ENCODE data around the gene REEP3. TPM values are rescaled to one million over a fixed set of nuclear protein-coding genes. Genes with fewer than 3 reads are reported as not detected.
A peak's percentile ranks its signal among the peaks of the same experiment; 100 is the strongest.

REEP3 gene
- total and polyA plus RNA-seq, 2 donors (not counting 1 experiment from before 2014, with no cell fraction given), result 67.5 to 86.6 TPM

GRCh38 chr10:63583397-63583796, 62.2 kb downstream of the REEP3 start:
- no peak for TF ChIP-seq CTCF (conservative IDR thresholded peaks at IDR 0.05 in 1 of 2, IDR thresholded peaks at IDR 0.05 in 1 of 2; ENCODE audit: low read depth in 1 of 2, low read length in 2 of 2)
- TF ChIP-seq EZH2 (IDR thresholded peaks at IDR 0.05; ENCODE audit: low read length, missing control alignments), result no peak
- no peaks in the 10 kb centered on the region for H3K36me3 ChIP-seq (ENCODE audit: control insufficient read depth, insufficient read depth, low read length)
- no peaks in the 10 kb centered on the region for H3K4me1 ChIP-seq (ENCODE audit: control insufficient read depth, extremely low read depth, insufficient read depth, low read length)
- H3K4me2 ChIP-seq (ENCODE audit: extremely low read depth, insufficient read depth, low read length), result no peak overlapping the region
- no peaks in the 10 kb centered on the region for H3K9me3 ChIP-seq (ENCODE audit: control insufficient read depth, insufficient read depth, low read depth, low read length)
- H3K9ac ChIP-seq (ENCODE audit: insufficient read depth, low read length), result no peak overlapping the region
- no peak for DNase-seq (ENCODE audit: low read depth in 2 of 2)
- H4K20me1 ChIP-seq (ENCODE audit: control insufficient read depth, extremely low read depth, insufficient read depth, low read length), result no peaks in the 10 kb centered on the region
- no peaks in the 10 kb centered on the region for H3K27me3 ChIP-seq (ENCODE audit: control insufficient read depth, insufficient read depth, low read length)
- no peaks in the 10 kb centered on the region for H3K79me2 ChIP-seq (ENCODE audit: control insufficient read depth, insufficient read depth, low read length)
- no peak overlapping the region for H3K27ac ChIP-seq (ENCODE audit: insufficient read depth, low read length)
- no peak overlapping the region for H3K4me3 ChIP-seq (replicated peaks in 1 of 4; ENCODE audit: control extremely low read depth in 1 of 4, insufficient read depth in 1 of 4, low read depth in 3 of 4, low read length in 4 of 4)
- no peak overlapping the region for H2AFZ ChIP-seq (ENCODE audit: low read length)

- Histone ChIP-seq H3K36me3 (ENCODE audit: control insufficient read depth, insufficient read depth, low read length) (no peaks in the 10 kb centered on the region), H2AFZ (ENCODE audit: low read length) (no peak overlapping the region), H3K79me2 (ENCODE audit: control insufficient read depth, insufficient read depth, low read length) (no peaks in the 10 kb centered on the region), H3K27ac (ENCODE audit: insufficient read depth, low read length) (no peak overlapping the region), H3K4me1 (ENCODE audit: control insufficient read depth, extremely low read depth, insufficient read depth, low read length) (peaks cover 2% of the 10 kb centered on the region), H3K4me3 (replicated peaks in 1 of 4; ENCODE audit: control extremely low read depth in 1 of 4, insufficient read depth in 1 of 4, low read depth in 3 of 4, low read length in 4 of 4) (no peak overlapping the region), H3K9me3 (ENCODE audit: control insufficient read depth, insufficient read depth, low read depth, low read length) (no peaks in the 10 kb centered on the region), H3K27me3 (ENCODE audit: control insufficient read depth, insufficient read depth, low read length) (no peaks in the 10 kb centered on the region), H3K9ac (ENCODE audit: insufficient read depth, low read length) (no peak overlapping the region), H4K20me1 (ENCODE audit: control insufficient read depth, extremely low read depth, insufficient read depth, low read length) (no peaks in the 10 kb centered on the region), H3K4me2 (ENCODE audit: extremely low read depth, insufficient read depth, low read length) (no peak overlapping the region)
- TF ChIP-seq CTCF (conservative IDR thresholded peaks at IDR 0.05 in 1 of 2, IDR thresholded peaks at IDR 0.05 in 1 of 2; ENCODE audit: low read depth in 1 of 2, low read length in 2 of 2) (no peak), EZH2 (IDR thresholded peaks at IDR 0.05; ENCODE audit: low read length, missing control alignments) (no peak)
- DNase-seq (ENCODE audit: low read depth in 2 of 2), result peak in 1 of 2 donors; percentile 20
Observed at GRCh38 chr10:63583909-63584724, 62.9 kb downstream of the REEP3 start.

GRCh38 chr10:63584725-63585035, 63.5 kb downstream of the REEP3 start:
- Histone ChIP-seq H4K20me1 (ENCODE audit: control insufficient read depth, extremely low read depth, insufficient read depth, low read length) (no peaks in the 10 kb centered on the region), H2AFZ (ENCODE audit: low read length) (no peak overlapping the region), H3K79me2 (ENCODE audit: control insufficient read depth, insufficient read depth, low read length) (no peaks in the 10 kb centered on the region), H3K4me3 (replicated peaks in 1 of 4; ENCODE audit: control extremely low read depth in 1 of 4, insufficient read depth in 1 of 4, low read depth in 3 of 4, low read length in 4 of 4) (no peak overlapping the region), H3K27me3 (ENCODE audit: control insufficient read depth, insufficient read depth, low read length) (no peaks in the 10 kb centered on the region), H3K9ac (ENCODE audit: insufficient read depth, low read length) (no peak overlapping the region), H3K36me3 (ENCODE audit: control insufficient read depth, insufficient read depth, low read length) (no peaks in the 10 kb centered on the region), H3K4me2 (ENCODE audit: extremely low read depth, insufficient read depth, low read length) (no peak overlapping the region), H3K27ac (ENCODE audit: insufficient read depth, low read length) (no peak overlapping the region), H3K4me1 (ENCODE audit: control insufficient read depth, extremely low read depth, insufficient read depth, low read length) (peaks cover 2% of the 10 kb centered on the region), H3K9me3 (ENCODE audit: control insufficient read depth, insufficient read depth, low read depth, low read length) (no peaks in the 10 kb centered on the region)
- TF ChIP-seq CTCF (conservative IDR thresholded peaks at IDR 0.05 in 1 of 2, IDR thresholded peaks at IDR 0.05 in 1 of 2; ENCODE audit: low read depth in 1 of 2, low read length in 2 of 2), result no peak
- TF ChIP-seq EZH2 (IDR thresholded peaks at IDR 0.05; ENCODE audit: low read length, missing control alignments), result no peak
- DNase-seq (ENCODE audit: low read depth in 2 of 2), result no peak

Data from fibroblast of lung (primary cell).